ENCODE data around the gene CROCC2.

DNA sequence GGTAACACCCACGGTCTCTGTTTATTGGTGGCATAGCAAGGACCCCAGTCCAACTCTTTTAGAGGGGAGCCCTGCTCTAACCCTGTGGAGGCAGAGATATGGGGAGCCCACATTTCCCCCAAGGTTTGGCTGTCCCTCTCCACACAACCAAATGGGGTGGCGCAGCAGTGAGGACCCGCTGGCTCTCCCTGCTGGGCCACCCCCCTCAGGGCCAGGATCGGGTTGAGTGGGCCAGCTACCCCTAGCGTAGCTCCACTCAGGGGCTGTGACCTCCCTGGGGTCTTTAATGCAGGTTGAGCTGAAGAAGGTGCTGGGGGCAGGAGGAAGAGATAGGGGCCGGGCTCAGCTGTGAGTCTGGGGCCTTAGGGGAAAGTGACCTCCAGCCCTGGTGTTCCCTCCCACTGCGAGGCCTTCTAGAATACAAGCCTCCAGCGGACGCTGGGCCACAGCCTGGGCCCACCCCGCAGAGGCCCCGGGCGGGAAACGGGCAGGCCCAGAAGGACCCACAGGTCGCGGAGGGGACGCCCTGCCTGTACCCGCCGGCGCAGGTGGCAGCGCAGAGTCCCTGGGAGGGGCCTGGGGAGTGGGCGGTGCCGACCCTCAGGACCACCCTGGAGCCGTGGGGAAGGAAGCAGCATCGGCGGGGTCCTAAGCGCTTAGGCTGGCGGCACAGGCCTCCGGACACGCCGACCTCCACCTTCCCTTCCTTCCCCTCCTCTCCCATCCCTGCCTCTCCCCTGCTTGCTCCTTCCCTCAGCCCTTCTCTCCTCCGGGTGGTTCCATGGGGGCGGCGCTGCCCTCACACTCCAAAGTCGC, 9.6 kb downstream of the CROCC2 start:
- TF ChIP-seq, protein P1, sequence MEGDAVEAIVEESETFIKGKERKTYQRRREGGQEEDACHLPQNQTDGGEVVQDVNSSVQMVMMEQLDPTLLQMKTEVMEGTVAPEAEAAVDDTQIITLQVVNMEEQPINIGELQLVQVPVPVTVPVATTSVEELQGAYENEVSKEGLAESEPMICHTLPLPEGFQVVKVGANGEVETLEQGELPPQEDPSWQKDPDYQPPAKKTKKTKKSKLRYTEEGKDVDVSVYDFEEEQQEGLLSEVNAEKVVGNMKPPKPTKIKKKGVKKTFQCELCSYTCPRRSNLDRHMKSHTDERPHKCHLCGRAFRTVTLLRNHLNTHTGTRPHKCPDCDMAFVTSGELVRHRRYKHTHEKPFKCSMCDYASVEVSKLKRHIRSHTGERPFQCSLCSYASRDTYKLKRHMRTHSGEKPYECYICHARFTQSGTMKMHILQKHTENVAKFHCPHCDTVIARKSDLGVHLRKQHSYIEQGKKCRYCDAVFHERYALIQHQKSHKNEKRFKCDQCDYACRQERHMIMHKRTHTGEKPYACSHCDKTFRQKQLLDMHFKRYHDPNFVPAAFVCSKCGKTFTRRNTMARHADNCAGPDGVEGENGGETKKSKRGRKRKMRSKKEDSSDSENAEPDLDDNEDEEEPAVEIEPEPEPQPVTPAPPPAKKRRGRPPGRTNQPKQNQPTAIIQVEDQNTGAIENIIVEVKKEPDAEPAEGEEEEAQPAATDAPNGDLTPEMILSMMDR (IDR thresholded peaks at IDR 0.05; ENCODE audit: low read depth, low read length, poor library complexity, severe bottlenecking): no peak
- no peak for TF ChIP-seq EZH2phosphoT487 (IDR thresholded peaks at IDR 0.05; ENCODE audit: borderline replicate concordance, low read length)
